Epithelial cell of proximal tubule (primary cell): ENCODE results near the gene RASA1. TPM values are rescaled to one million over a fixed set of nuclear protein-coding genes. Genes with fewer than 3 reads are reported as not detected.

Experiments
- DNase-seq: peaks from one replicate; pipeline ENCODE4 v3.0.0-alpha.2; 2011; ENCODE audit warnings: low read depth
- H3K4me3 ChIP-seq: 2 replicates; pipeline ENCODE4 v1.5.1; 2011; ENCODE audit warnings: low read depth, mild to moderate bottlenecking, low read length
- total RNA-seq: library from RNA; depleted of rRNA; stranded (reverse); fragments of >200 nt; gene quantifications from 2 replicates; pipeline ENCODE4 v1.2.3, GENCODE V29; 2015
- TF ChIP-seq, protein P1 (sequence below): conservative IDR thresholded peaks from 2 replicates; pipeline ENCODE4 v1.5.1; 2012; ENCODE audit warnings: low read depth, mild to moderate bottlenecking, low read length

RASA1 gene
- total RNA-seq, 1 donor from 2014 or later, result 40.7 TPM

DNA sequence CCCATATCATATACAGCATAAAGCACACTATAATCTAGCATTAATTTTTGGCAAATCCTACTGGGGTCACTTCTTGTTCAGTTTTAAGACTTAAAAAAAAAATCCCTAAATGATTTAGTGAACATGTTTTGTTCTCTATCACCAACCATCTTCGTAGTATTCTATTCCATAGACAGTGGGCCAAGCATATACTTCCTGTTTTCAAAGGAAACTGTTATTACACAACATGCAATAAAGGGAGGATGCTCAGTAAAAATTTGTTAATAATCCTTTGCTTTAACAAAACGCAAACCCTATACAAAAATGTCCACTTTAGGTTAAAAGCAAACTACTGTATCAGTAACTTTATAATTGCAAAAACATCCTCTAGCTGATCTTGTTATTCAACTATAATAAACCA, 132.0 kb downstream of the RASA1 start:
- no peak for DNase-seq
- TF ChIP-seq, protein P1, sequence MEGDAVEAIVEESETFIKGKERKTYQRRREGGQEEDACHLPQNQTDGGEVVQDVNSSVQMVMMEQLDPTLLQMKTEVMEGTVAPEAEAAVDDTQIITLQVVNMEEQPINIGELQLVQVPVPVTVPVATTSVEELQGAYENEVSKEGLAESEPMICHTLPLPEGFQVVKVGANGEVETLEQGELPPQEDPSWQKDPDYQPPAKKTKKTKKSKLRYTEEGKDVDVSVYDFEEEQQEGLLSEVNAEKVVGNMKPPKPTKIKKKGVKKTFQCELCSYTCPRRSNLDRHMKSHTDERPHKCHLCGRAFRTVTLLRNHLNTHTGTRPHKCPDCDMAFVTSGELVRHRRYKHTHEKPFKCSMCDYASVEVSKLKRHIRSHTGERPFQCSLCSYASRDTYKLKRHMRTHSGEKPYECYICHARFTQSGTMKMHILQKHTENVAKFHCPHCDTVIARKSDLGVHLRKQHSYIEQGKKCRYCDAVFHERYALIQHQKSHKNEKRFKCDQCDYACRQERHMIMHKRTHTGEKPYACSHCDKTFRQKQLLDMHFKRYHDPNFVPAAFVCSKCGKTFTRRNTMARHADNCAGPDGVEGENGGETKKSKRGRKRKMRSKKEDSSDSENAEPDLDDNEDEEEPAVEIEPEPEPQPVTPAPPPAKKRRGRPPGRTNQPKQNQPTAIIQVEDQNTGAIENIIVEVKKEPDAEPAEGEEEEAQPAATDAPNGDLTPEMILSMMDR, result no peak
- no peak overlapping the region for H3K4me3 ChIP-seq

DNA sequence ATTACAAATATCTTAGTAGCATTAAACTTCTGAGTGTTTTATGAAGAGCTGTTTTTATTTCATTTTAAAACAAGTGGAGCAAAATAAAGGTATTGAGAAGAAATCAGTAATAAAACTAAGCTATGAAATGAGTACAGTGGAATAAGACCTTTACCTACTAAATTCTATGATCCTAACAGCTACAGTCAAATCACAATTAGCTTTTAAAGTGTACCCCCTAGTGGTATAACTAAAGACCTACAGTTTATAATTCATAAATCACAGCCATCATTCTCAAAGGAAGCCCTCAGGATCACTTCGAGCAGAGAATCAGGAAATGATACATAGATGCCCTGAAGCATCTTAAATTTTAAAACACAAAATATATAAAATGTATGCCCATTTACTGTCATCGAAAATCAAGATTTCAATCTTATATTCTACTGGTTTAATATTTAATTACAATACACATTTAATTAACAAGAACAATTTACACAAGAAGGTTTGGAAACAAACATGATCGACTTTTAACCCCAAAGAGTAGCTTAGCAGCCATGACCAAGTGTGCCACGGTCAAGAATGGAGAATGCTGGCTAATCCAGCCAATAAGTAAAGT, 132.7 kb downstream of the RASA1 start:
- DNase-seq, result no peak
- TF ChIP-seq, protein P1, result peak; percentile 61
- H3K4me3 ChIP-seq, result no peak overlapping the region

DNA sequence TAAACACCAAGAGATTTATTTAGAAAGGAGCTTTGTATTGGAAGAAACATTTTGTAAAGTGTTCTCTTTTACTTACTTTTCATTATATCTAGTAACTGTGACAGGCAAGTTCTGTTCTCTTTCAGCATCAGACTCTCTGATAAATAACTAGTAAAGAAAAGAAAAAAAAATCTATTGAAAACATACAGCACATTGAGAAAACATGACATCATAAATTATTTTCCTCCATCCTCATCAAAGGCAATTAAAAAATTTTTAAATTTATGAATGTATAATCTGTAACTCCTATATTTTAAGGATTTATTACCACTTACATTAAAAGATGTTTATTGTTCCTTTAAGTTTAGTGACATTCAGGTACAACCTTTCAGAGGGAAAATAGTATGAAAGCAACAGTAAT, 133.9 kb downstream of the RASA1 start:
- no peak for DNase-seq
- H3K4me3 ChIP-seq, result no peak overlapping the region
- TF ChIP-seq, protein P1, result no peak

DNA sequence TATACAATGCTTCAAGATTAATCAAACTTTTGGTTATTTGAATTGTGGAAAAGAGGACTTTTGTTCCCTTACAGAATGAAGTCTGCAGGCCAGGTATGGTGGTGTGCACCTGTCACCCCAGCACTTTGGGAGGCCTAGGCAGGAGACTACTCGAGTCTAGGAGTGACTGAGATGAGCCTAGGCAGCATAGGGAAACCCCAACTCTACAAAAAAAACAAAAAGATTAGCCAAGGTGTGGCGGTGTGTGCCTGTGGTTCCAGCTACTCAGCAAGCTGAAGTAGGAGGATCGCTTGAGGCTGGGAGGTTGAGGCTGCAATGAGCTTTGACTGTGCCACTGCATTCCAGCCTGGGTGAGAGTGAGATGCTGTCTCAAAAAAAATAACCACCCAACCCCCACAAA, 135.7 kb downstream of the RASA1 start:
- no peak for DNase-seq
- TF ChIP-seq, protein P1, result no peak
- H3K4me3 ChIP-seq, result no peak overlapping the region

DNA sequence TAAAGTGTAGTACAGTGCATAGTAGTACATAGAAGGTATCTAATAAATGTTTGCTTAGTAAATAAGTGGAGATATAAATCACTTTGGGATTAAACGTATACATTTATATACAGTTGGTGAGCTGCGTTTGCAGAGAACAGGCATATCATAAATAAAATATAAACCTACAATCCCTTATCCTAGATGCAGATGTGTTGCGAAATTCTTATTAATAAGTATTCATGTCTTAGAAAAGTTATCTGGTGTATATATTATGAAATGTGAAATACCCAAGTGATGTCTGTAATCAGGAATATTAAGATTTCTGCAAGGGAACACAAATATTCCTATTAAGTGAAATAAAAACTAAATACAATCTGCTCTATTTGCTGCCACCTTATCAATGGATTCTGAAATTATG, 136.2 kb downstream of the RASA1 start:
- no peak overlapping the region for H3K4me3 ChIP-seq
- no peak for DNase-seq
- TF ChIP-seq, protein P1, result no peak

DNA sequence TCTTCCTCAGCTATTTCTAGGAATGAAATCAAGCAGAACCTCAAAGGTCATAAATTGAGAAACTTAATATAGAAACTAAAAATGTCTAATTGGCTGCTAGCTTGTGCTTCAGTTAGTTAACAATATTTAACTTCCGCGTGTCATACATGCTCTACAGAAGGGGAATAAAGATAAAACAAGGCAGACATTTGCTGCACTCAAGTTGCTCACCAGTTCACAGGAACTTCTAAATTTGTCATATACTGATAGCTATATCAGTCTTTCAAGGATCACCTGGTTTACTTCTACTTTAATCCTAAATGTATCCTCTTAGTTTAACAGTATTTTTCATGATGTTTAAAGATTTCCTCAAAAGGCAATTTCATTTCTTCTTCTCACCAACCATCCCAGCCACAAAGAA, 136.7 kb downstream of the RASA1 start:
- DNase-seq, result no peak
- TF ChIP-seq, protein P1, result no peak
- H3K4me3 ChIP-seq, result no peak overlapping the region

DNA sequence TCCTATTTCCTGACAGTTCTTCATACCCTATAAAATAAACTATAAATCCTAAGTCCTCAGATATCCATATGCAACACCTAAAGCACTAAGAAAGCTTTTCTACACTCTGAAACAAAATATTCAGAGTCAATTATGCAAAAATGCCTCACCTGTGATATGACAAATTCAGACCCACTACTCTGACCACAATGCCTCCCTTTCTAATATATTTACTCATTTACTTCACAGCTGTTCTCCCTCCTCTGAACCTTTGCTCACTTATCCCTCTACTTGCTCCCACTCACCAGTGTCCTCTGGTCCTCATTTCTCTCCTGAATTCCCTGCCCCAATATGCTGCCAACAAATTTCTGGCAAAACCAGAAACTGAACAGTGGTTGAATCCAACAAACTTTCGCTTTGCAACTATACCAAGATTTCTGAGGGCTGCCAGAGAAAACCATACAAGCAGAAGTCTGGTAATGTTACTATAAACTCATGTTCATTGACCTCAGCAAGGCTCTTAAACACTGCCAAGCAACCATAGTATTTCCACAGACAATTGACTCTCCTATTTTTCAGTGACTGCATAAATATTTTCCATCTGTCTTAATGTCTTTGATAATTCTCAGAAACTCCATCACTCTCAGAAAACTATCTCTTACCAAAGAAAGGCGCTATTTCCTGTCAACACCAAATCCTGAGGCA, 137.9 kb downstream of the RASA1 start:
- H3K4me3 ChIP-seq, result no peak overlapping the region
- DNase-seq, result no peak
- TF ChIP-seq, protein P1, result no peak
